Uterus (tissue), 4 donors: ENCODE data around the gene OPN1LW. TPM values are rescaled to one million over a fixed set of nuclear protein-coding genes. Genes with fewer than 3 reads are reported as not detected.
"Not testable (repeated sequence)": the region's sequence is repeated elsewhere in the genome, so short reads cannot be mapped to it uniquely, and the experiment has no call there.

Experiments
- DNase-seq, 2 donors: peaks; one replicate each; pipeline ENCODE4 v3.0.0-alpha.2; 2019 to 2020
- H3K27ac ChIP-seq, 2 donors: fragments of 200-600 bp; sonication (generic); 1 replicate in 1 of 2; 2 replicates in 1 of 2; pipeline ENCODE4 v1.5.1; 2016 to 2018
- H3K27me3 ChIP-seq, 2 donors: fragments of 200-600 bp; sonication (generic); one replicate each; pipeline ENCODE4 v1.5.1; 2018 to 2019; ENCODE audit warnings: control low read depth in 1 of 2
- H3K36me3 ChIP-seq, 2 donors: fragments of 200-600 bp; sonication (generic); one replicate each; pipeline ENCODE4 v1.5.1; 2019; ENCODE audit warnings: control low read depth in 1 of 2
- H3K4me1 ChIP-seq, 2 donors: fragments of 200-600 bp; sonication (generic); one replicate each; pipeline ENCODE4 v1.5.1; 2018 to 2019; ENCODE audit warnings: control low read depth in 1 of 2
- H3K4me3 ChIP-seq, 2 donors: fragments of 200-600 bp; sonication (generic); 1 replicate in 1 of 2; 2 replicates in 1 of 2; pipeline ENCODE4 v1.5.1; 2018 to 2019; ENCODE audit warnings: mild to moderate bottlenecking in 1 of 2
- H3K9me3 ChIP-seq, 2 donors: fragments of 200-600 bp; sonication (generic); one replicate each; pipeline ENCODE4 v1.5.1; 2019; ENCODE audit warnings: control low read depth in 1 of 2
- POLR2A ChIP-seq, 2 donors: fragments of 450-650 bp; IDR thresholded peaks; one replicate each; pipeline ENCODE4 v1.6.1; 2016; ENCODE audit warnings: antibody characterized with exemption in 2 of 2, mild to moderate bottlenecking in 1 of 2, moderate library complexity in 1 of 2
- intact Hi-C: fragments of 100-400 bp; cut with DNase I; formaldehyde crosslinking; loops from one replicate; pipeline ENCODE4 v1.15.1; 2023; ENCODE audit warnings: low total_unique reads
- total RNA-seq, 4 donors: library from RNA; depleted of rRNA in 3 of 4; stranded (reverse); fragments of >200 nt in 3 of 4; gene quantifications; one replicate each; pipeline versions ENCODE4 v1.1.0 to v1.2.4, GENCODE V29; 2014 to 2023
- TF ChIP-seq, protein P1 (sequence below), 4 experiments: fragments of 200-600 bp in 2 of 4; fragments of 450-650 bp in 2 of 4; sonication (generic) in 2 of 4; IDR thresholded peaks; one replicate each; pipeline ENCODE4 v1.5.1; 2016 to 2019; ENCODE audit warnings: antibody characterized with exemption in 4 of 4, mild to moderate bottlenecking in 2 of 4, moderate library complexity in 1 of 4
- donor health status: DM: yes; HTN: yes; CAD: no.

Gene OPN1LW
- total RNA-seq: not detected

DNA sequence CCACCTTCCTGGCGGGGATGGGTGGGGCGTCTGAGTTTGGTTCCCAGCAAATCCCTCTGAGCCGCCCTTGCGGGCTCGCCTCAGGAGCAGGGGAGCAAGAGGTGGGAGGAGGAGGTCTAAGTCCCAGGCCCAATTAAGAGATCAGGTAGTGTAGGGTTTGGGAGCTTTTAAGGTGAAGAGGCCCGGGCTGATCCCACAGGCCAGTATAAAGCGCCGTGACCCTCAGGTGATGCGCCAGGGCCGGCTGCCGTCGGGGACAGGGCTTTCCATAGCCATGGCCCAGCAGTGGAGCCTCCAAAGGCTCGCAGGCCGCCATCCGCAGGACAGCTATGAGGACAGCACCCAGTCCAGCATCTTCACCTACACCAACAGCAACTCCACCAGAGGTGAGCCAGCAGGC is at the start of gene OPN1LW:
Gene OPN1LW (plus strand): TSS at position 234 of the 400 bp plus-strand sequence. CDS start 41 bp downstream, at position 275.
- H3K36me3 ChIP-seq: not testable (repeated sequence)

DNA sequence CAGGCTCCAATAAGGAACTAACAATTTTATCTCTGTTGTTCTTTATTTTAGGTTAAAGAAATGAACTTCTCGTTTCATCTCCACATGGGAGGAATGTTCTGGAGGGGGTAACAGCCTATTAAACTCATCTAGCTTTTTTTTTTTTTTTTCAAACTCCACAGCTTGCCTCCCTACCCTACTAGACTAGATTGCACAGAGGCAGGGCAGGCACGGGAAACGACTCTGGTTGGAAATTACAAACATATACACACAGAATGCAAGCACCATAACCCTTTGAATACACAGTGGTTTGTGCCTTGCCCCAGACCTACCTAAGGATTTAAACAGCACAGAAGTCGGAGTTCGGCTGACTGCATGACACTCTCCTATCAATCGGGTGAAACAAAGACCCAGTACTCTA is 49.2 kb upstream of the OPN1LW start:
- DNase-seq: no peak
- Histone ChIP-seq H3K4me1 (peaks cover 0 to 5% of the 10 kb centered on the region in 2 donors), H3K4me3 (peak overlapping the region in 1 of 2 donors; percentile 10), H3K27me3 (no peaks in the 10 kb centered on the region), H3K36me3 (no peaks in the 10 kb centered on the region), H3K27ac (peak overlapping the region; percentile 23 to 97), H3K9me3 (no peaks in the 10 kb centered on the region)
- TF ChIP-seq POLR2A (IDR thresholded peaks at IDR 0.05): no peak
- TF ChIP-seq, protein P1, sequence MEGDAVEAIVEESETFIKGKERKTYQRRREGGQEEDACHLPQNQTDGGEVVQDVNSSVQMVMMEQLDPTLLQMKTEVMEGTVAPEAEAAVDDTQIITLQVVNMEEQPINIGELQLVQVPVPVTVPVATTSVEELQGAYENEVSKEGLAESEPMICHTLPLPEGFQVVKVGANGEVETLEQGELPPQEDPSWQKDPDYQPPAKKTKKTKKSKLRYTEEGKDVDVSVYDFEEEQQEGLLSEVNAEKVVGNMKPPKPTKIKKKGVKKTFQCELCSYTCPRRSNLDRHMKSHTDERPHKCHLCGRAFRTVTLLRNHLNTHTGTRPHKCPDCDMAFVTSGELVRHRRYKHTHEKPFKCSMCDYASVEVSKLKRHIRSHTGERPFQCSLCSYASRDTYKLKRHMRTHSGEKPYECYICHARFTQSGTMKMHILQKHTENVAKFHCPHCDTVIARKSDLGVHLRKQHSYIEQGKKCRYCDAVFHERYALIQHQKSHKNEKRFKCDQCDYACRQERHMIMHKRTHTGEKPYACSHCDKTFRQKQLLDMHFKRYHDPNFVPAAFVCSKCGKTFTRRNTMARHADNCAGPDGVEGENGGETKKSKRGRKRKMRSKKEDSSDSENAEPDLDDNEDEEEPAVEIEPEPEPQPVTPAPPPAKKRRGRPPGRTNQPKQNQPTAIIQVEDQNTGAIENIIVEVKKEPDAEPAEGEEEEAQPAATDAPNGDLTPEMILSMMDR (IDR thresholded peaks at IDR 0.05): no peak
- intact Hi-C loops: no loop called here

More for the DNA sequence above, at the start of gene OPN1LW:
- H3K9me3 ChIP-seq, H3K4me1 ChIP-seq, DNase-seq, H3K27ac ChIP-seq, H3K4me3 ChIP-seq, intact Hi-C loops, H3K27me3 ChIP-seq: not testable (repeated sequence)

DNA sequence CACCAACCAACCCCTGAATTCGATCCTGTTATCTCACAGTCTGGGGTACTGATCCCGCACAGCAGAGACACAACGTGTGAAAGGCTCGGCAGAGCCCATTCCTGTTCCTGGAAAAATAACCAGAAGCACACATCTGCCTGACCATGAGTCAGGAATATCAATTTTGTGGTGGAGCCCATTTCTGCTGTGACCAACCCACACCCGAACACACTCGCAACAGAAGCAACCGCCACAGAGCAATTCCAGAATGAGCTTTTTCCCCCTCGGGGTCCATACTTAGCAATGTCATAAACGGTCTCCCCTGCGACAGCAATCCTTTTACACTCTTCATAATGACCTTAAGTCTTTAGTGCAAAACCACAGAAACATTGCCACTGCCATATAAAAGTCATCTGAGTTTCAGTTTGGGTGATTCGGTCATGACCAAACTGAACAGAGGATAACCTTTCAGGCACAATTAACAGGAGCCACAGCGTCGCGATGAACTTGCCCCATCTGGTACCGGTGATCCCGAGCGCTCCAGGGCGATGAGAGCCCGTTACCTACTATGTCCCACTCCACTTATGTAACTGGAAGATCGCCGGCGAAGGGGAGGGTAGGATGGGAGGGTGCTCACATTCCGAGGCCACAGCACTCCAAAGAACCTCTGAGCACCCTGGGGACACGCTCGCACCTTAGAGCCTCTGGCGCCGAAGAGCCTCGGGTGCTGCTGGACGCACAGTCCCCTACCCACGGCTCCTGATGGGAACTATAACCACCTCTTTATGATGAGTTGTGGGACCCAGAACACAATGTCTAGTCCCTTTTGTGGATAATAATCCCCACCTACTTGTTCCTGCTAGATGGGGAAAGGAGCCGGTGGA is 47.7 kb upstream of the OPN1LW start:
- DNase-seq: peak in 1 of 2 donors; percentile 20

DNA sequence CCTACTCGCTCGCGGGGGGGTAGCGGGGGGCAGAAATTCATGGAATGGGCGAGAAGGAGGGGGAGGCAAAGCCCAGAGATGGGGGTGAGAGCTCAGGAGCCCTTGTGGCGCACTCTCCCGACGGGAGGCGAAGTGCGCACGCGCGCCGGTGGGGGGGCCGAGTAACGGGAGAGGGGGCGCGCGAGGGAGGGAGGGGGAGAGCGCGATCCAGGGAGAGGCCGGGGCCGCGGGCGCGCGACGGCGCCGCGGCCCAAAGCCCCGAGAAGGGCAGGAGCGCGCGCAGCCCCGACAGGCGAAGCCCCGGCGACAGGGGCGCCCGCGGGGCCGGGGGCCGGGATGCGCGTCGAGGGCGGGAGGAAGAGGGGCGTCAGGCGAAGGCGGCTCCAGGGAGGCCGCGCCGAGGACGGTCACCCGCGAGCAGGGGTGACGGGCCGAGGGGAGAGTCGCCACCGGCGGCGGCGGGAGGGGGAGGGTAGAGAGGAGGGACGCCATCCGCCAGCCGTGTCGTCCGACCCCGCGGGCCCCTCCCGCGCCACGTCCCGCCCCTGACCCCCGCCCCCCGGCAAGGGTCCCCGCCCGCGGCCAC is 46.9 kb upstream of the OPN1LW start:
- H3K27me3 ChIP-seq: no peaks in the 10 kb centered on the region

More for the DNA sequence above, 47.7 kb upstream of the OPN1LW start:
- H3K27ac ChIP-seq: peak overlapping the region; percentile 97 to 100
- H3K9me3 ChIP-seq: no peaks in the 10 kb centered on the region
- no peaks in the 10 kb centered on the region for H3K36me3 ChIP-seq
- peak overlapping the region; percentile 51 to 84 for H3K4me3 ChIP-seq
- H3K27me3 ChIP-seq: no peaks in the 10 kb centered on the region
- peaks cover 0 to 5% of the 10 kb centered on the region in 2 donors for H3K4me1 ChIP-seq
- intact Hi-C loops: no loop called here
- TF ChIP-seq POLR2A (IDR thresholded peaks at IDR 0.05): no peak
- TF ChIP-seq, protein P1 (IDR thresholded peaks at IDR 0.05): no peak

More for the DNA sequence above, 46.9 kb upstream of the OPN1LW start:
- TF ChIP-seq POLR2A (IDR thresholded peaks at IDR 0.05): peak in 1 of 2 donors; percentile 41
- TF ChIP-seq, protein P1 (IDR thresholded peaks at IDR 0.05): peak in 1 of 4 experiments; percentile 4
- no peaks in the 10 kb centered on the region for H3K9me3 ChIP-seq
- intact Hi-C loops: no loop called here
- no peaks in the 10 kb centered on the region for H3K36me3 ChIP-seq
- peaks cover 0 to 5% of the 10 kb centered on the region in 2 donors for H3K4me1 ChIP-seq
- peak overlapping the region; percentile 97 to 100 for H3K27ac ChIP-seq
- H3K4me3 ChIP-seq: peak overlapping the region; percentile 51 to 84
- DNase-seq: peak; percentile 74 to 76
